GM23338 (cell line): ENCODE measurements around the gene RAMP3. TPM values are rescaled to one million over a fixed set of nuclear protein-coding genes. Genes with fewer than 3 reads are reported as not detected.

Experiments
- ATAC-seq: fragments of 200-7000 bp; cut with Tn5 transposase; 3 replicates; pipeline ENCODE4 v1.9.1; 2020
- DNase-seq: peaks from one replicate; pipeline ENCODE4 v3.0.0-alpha.2; 2015; ENCODE audit warnings: low spot score
- H2AFZ ChIP-seq: fragments of 200-600 bp; sonication (generic); 2 replicates; pipeline ENCODE4 v1.8.0; 2016; ENCODE audit warnings: antibody characterized with exemption, mild to moderate bottlenecking, moderate library complexity
- H3F3A ChIP-seq: fragments of 200-600 bp; sonication (generic); replicated peaks from 2 replicates; pipeline ENCODE4 v1.8.0; 2017; ENCODE audit warnings: antibody characterized with exemption, mixed run types, low read depth
- H3K27ac ChIP-seq: fragments of 200-600 bp; sonication (generic); 2 replicates; pipeline ENCODE4 v1.6.1; 2016; ENCODE audit warnings: low read depth
- H3K27me3 ChIP-seq: fragments of 200-600 bp; sonication (generic); 2 replicates; pipeline ENCODE4 v1.8.0; 2016; ENCODE audit warnings: mild to moderate bottlenecking, mixed run types, moderate library complexity; ENCODE audit not compliant: insufficient read depth
- H3K36me3 ChIP-seq: fragments of 200-600 bp; sonication (generic); 2 replicates; pipeline ENCODE4 v1.8.0; 2016; ENCODE audit warnings: mild to moderate bottlenecking; ENCODE audit not compliant: insufficient read depth
- H3K4me1 ChIP-seq: fragments of 200-600 bp; sonication (generic); 2 replicates; pipeline ENCODE4 v1.8.0; 2016; ENCODE audit warnings: mild to moderate bottlenecking, moderate library complexity; ENCODE audit not compliant: insufficient read depth
- H3K4me2 ChIP-seq: fragments of 200-600 bp; sonication (generic); 2 replicates; pipeline ENCODE4 v1.7.1; 2017; ENCODE audit warnings: mixed run types
- H3K4me3 ChIP-seq: fragments of 200-600 bp; sonication (generic); 2 replicates; pipeline ENCODE4 v1.6.1; 2016; ENCODE audit warnings: mixed run types
- H3K79me2 ChIP-seq: fragments of 200-600 bp; sonication (generic); replicated peaks from 2 replicates; pipeline ENCODE4 v1.8.0; 2017; ENCODE audit warnings: mild to moderate bottlenecking; ENCODE audit not compliant: insufficient read depth
- H3K9me2 ChIP-seq: fragments of 200-600 bp; sonication (generic); 2 replicates; pipeline ENCODE4 v1.8.0; 2017; ENCODE audit not compliant: insufficient read depth
- H4K20me1 ChIP-seq: fragments of 200-600 bp; sonication (generic); replicated peaks from 2 replicates; pipeline ENCODE4 v1.8.0; 2017; ENCODE audit warnings: mild to moderate bottlenecking; ENCODE audit not compliant: insufficient read depth
- H3K27ac Mint-ChIP-seq: 2 replicates; pipeline ENCODE4 v1.8.0; 2020; ENCODE audit warnings: inconsistent platforms, mild to moderate bottlenecking, moderate library complexity, mixed read lengths
- H3K27me3 Mint-ChIP-seq: 3 replicates; pipeline ENCODE4 v1.8.0; 2022; ENCODE audit warnings: low read depth, mild to moderate bottlenecking, moderate library complexity, mixed read lengths, inconsistent platforms; ENCODE audit not compliant: insufficient read depth, poor library complexity
- H3K36me3 Mint-ChIP-seq: 3 replicates; pipeline ENCODE4 v1.8.0; 2021; ENCODE audit warnings: low read depth, mild to moderate bottlenecking, inconsistent platforms, moderate library complexity, mixed read lengths
- H3K4me1 Mint-ChIP-seq: 3 replicates; pipeline ENCODE4 v1.8.0; 2020; ENCODE audit warnings: mild to moderate bottlenecking, inconsistent platforms, mixed read lengths
- H3K4me3 Mint-ChIP-seq: 3 replicates; pipeline ENCODE4 v1.8.0; 2021; ENCODE audit warnings: moderate library complexity, mild to moderate bottlenecking, inconsistent platforms, mixed read lengths
- H3K9me3 Mint-ChIP-seq: 3 replicates; pipeline ENCODE4 v1.8.0; 2020; ENCODE audit warnings: moderate library complexity, mild to moderate bottlenecking, inconsistent platforms, mixed read lengths
- CTCF ChIP-seq, 2 experiments: fragments of 200-600 bp in 1 of 2; sonication (generic) in 1 of 2; conservative IDR thresholded peaks; 2 replicates each; pipeline versions ENCODE4 v1.5.1 to v1.6.1; 2016 to 2017; ENCODE audit warnings: antibody characterized with exemption in 2 of 2, low read depth in 2 of 2, mild to moderate bottlenecking in 2 of 2, moderate library complexity in 1 of 2
- ETS1 ChIP-seq: IDR thresholded peaks from 2 replicates; pipeline ENCODE4 v1.6.1; 2016; ENCODE audit warnings: antibody characterized with exemption
- EZH2phosphoT487 ChIP-seq: fragments of 200-600 bp; sonication (generic); IDR thresholded peaks from one replicate; pipeline ENCODE4 v1.8.1; 2018; ENCODE audit warnings: antibody characterized with exemption; ENCODE audit not compliant: unreplicated experiment
- NANOG ChIP-seq: IDR thresholded peaks from 2 replicates; pipeline ENCODE4 v1.6.1; 2016; ENCODE audit warnings: antibody characterized with exemption, borderline replicate concordance
- REST ChIP-seq: IDR thresholded peaks from one replicate; pipeline ENCODE4 v1.6.1; 2018; ENCODE audit warnings: antibody characterized with exemption; ENCODE audit not compliant: unreplicated experiment
- STAT1 ChIP-seq: IDR thresholded peaks from one replicate; pipeline ENCODE4 v1.6.1; 2016; ENCODE audit warnings: antibody characterized with exemption; ENCODE audit not compliant: unreplicated experiment
- ZNF331 ChIP-seq: fragments of 250-450 bp; sonication (Bioruptor Pico); IDR thresholded peaks from 2 replicates; pipeline ENCODE4 v1.5.0; 2020; ENCODE audit warnings: low read depth, mild to moderate bottlenecking, moderate library complexity
- polyA plus RNA-seq: library from polyadenylated mRNA; unstranded; fragments of >200 nt; fragmentation: Nextera tagmentation; extraction: Ambion mirVana; gene quantifications from 2 replicates; pipeline ENCODE4 v1.2.1, GENCODE V29; 2016
- total RNA-seq: library from RNA; depleted of rRNA; stranded (reverse); fragments of >200 nt; shearing (Covaris generic); gene quantifications from 2 replicates; pipeline ENCODE4 v1.2.3, GENCODE V29; 2014
- TF ChIP-seq, protein P1 (sequence below): fragments of 250-450 bp; sonication (Bioruptor Pico); IDR thresholded peaks from 2 replicates; pipeline ENCODE4 v1.5.0; 2020; ENCODE audit warnings: mild to moderate bottlenecking, moderate library complexity

RAMP3 gene
- total and polyA plus RNA-seq, 2 experiments from 2014 or later, result 1.1 to 4.6 TPM

GRCh38 chr7:45187089-45187945 is 29.7 kb downstream of the RAMP3 start:
- H3K27ac ChIP-seq, result no peak overlapping the region
- H3K27me3 ChIP-seq, result no peaks in the 10 kb centered on the region
- H3K4me3 ChIP-seq, result no peak overlapping the region
- TF ChIP-seq NANOG (no peak), CTCF (conservative IDR thresholded peaks at IDR 0.05; ENCODE audit: low read depth in 2 of 2) (no peak)
- Mint-ChIP-seq H3K4me1 (no peaks in the 10 kb centered on the region), H3K9me3 (no peaks in the 10 kb centered on the region), H3K4me3 (no peak overlapping the region), H3K27ac (no peak overlapping the region), H3K27me3 (peaks cover 5% of the 10 kb centered on the region), H3K36me3 (no peaks in the 10 kb centered on the region)
- H4K20me1 ChIP-seq, result no peaks in the 10 kb centered on the region
- DNase-seq, result no peak
- H3K36me3 ChIP-seq, result no peaks in the 10 kb centered on the region
- H3K9me2 ChIP-seq, result no peaks in the 10 kb centered on the region
- H3K4me1 ChIP-seq, result no peaks in the 10 kb centered on the region
- ATAC-seq, result no peak
- no peak overlapping the region for H2AFZ ChIP-seq
- H3F3A ChIP-seq, result no peaks in the 10 kb centered on the region
- no peak overlapping the region for H3K4me2 ChIP-seq
- no peaks in the 10 kb centered on the region for H3K79me2 ChIP-seq

DNA sequence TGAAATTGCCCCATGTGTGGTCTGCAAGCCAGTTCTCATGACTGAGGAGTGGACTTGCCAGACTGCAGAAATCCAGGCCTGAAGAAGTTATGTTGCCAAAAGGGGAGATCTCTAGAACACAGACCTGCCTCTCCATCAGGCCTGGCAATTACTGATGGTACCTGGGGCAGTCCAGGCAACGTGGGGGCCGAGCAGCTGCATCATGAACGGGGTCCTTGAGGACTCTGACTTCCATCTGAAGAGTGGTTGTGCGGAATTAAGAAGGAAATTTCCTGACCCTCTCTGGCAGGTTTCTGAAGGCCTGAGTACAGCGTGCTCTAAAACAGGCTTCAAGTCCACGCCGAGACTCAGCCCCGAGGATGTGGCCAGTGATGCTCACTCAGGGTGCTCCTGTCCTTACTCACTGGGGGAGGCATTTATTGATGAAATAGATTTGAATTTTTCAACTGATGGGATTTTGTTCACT is 30.4 kb downstream of the RAMP3 start:
- Histone ChIP-seq H3K27me3 (no peaks in the 10 kb centered on the region), H3K27ac (no peak overlapping the region), H4K20me1 (no peaks in the 10 kb centered on the region), H3K4me1 (no peaks in the 10 kb centered on the region), H3K79me2 (no peaks in the 10 kb centered on the region), H3K9me2 (0 out of 2 replicates have a peak, but pooled peaks cover under 1% of the 10 kb centered on the region), H3K36me3 (no peaks in the 10 kb centered on the region), H3F3A (no peaks in the 10 kb centered on the region), H3K4me2 (no peak overlapping the region), H2AFZ (no peak overlapping the region), H3K4me3 (no peak overlapping the region)
- H3K4me3 Mint-ChIP-seq, result no peak overlapping the region
- no peak overlapping the region for H3K27ac Mint-ChIP-seq
- DNase-seq (no peak), ATAC-seq (no peak)
- no peaks in the 10 kb centered on the region for H3K9me3 Mint-ChIP-seq
- no peaks in the 10 kb centered on the region for H3K4me1 Mint-ChIP-seq
- H3K27me3 Mint-ChIP-seq, result peaks cover 5% of the 10 kb centered on the region
- H3K36me3 Mint-ChIP-seq, result no peaks in the 10 kb centered on the region
- TF ChIP-seq REST (no peak), ETS1 (no peak), STAT1 (no peak), ZNF331 (no peak), EZH2phosphoT487 (no peak)
- TF ChIP-seq, protein P1, sequence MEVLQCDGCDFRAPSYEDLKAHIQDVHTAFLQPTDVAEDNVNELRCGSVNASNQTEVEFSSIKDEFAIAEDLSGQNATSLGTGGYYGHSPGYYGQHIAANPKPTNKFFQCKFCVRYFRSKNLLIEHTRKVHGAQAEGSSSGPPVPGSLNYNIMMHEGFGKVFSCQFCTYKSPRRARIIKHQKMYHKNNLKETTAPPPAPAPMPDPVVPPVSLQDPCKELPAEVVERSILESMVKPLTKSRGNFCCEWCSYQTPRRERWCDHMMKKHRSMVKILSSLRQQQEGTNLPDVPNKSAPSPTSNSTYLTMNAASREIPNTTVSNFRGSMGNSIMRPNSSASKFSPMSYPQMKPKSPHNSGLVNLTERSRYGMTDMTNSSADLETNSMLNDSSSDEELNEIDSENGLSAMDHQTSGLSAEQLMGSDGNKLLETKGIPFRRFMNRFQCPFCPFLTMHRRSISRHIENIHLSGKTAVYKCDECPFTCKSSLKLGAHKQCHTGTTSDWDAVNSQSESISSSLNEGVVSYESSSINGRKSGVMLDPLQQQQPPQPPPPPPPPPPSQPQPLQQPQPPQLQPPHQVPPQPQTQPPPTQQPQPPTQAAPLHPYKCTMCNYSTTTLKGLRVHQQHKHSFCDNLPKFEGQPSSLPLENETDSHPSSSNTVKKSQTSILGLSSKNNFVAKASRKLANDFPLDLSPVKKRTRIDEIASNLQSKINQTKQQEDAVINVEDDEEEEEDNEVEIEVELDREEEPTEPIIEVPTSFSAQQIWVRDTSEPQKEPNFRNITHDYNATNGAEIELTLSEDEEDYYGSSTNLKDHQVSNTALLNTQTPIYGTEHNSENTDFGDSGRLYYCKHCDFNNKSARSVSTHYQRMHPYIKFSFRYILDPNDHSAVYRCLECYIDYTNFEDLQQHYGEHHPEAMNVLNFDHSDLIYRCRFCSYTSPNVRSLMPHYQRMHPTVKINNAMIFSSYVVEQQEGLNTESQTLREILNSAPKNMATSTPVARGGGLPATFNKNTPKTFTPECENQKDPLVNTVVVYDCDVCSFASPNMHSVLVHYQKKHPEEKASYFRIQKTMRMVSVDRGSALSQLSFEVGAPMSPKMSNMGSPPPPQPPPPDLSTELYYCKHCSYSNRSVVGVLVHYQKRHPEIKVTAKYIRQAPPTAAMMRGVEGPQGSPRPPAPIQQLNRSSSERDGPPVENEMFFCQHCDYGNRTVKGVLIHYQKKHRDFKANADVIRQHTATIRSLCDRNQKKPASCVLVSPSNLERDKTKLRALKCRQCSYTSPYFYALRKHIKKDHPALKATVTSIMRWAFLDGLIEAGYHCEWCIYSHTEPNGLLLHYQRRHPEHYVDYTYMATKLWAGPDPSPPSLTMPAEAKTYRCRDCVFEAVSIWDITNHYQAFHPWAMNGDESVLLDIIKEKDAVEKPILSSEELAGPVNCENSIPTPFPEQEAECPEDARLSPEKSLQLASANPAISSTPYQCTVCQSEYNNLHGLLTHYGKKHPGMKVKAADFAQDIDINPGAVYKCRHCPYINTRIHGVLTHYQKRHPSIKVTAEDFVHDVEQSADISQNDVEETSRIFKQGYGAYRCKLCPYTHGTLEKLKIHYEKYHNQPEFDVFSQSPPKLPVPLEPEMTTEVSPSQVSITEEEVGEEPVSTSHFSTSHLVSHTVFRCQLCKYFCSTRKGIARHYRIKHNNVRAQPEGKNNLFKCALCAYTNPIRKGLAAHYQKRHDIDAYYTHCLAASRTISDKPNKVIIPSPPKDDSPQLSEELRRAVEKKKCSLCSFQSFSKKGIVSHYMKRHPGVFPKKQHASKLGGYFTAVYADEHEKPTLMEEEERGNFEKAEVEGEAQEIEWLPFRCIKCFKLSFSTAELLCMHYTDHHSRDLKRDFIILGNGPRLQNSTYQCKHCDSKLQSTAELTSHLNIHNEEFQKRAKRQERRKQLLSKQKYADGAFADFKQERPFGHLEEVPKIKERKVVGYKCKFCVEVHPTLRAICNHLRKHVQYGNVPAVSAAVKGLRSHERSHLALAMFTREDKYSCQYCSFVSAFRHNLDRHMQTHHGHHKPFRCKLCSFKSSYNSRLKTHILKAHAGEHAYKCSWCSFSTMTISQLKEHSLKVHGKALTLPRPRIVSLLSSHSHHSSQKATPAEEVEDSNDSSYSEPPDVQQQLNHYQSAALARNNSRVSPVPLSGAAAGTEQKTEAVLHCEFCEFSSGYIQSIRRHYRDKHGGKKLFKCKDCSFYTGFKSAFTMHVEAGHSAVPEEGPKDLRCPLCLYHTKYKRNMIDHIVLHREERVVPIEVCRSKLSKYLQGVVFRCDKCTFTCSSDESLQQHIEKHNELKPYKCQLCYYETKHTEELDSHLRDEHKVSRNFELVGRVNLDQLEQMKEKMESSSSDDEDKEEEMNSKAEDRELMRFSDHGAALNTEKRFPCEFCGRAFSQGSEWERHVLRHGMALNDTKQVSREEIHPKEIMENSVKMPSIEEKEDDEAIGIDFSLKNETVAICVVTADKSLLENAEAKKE (CRISPR knock-in tag), result no peak
